GM23338 (cell line): ENCODE measurements around the gene EGFR. TPM values are rescaled to one million over a fixed set of nuclear protein-coding genes. Genes with fewer than 3 reads are reported as not detected.

Experiments
- ATAC-seq: fragments of 200-7000 bp; cut with Tn5 transposase; 3 replicates; pipeline ENCODE4 v1.9.1; 2020
- DNase-seq: peaks from one replicate; pipeline ENCODE4 v3.0.0-alpha.2; 2015; ENCODE audit warnings: low spot score
- H2AFZ ChIP-seq: fragments of 200-600 bp; sonication (generic); 2 replicates; pipeline ENCODE4 v1.8.0; 2016; ENCODE audit warnings: antibody characterized with exemption, mild to moderate bottlenecking, moderate library complexity
- H3F3A ChIP-seq: fragments of 200-600 bp; sonication (generic); replicated peaks from 2 replicates; pipeline ENCODE4 v1.8.0; 2017; ENCODE audit warnings: antibody characterized with exemption, mixed run types, low read depth
- H3K27ac ChIP-seq: fragments of 200-600 bp; sonication (generic); 2 replicates; pipeline ENCODE4 v1.6.1; 2016; ENCODE audit warnings: low read depth
- H3K27me3 ChIP-seq: fragments of 200-600 bp; sonication (generic); 2 replicates; pipeline ENCODE4 v1.8.0; 2016; ENCODE audit warnings: mild to moderate bottlenecking, mixed run types, moderate library complexity; ENCODE audit not compliant: insufficient read depth
- H3K36me3 ChIP-seq: fragments of 200-600 bp; sonication (generic); 2 replicates; pipeline ENCODE4 v1.8.0; 2016; ENCODE audit warnings: mild to moderate bottlenecking; ENCODE audit not compliant: insufficient read depth
- H3K4me1 ChIP-seq: fragments of 200-600 bp; sonication (generic); 2 replicates; pipeline ENCODE4 v1.8.0; 2016; ENCODE audit warnings: mild to moderate bottlenecking, moderate library complexity; ENCODE audit not compliant: insufficient read depth
- H3K4me2 ChIP-seq: fragments of 200-600 bp; sonication (generic); 2 replicates; pipeline ENCODE4 v1.7.1; 2017; ENCODE audit warnings: mixed run types
- H3K4me3 ChIP-seq: fragments of 200-600 bp; sonication (generic); 2 replicates; pipeline ENCODE4 v1.6.1; 2016; ENCODE audit warnings: mixed run types
- H3K79me2 ChIP-seq: fragments of 200-600 bp; sonication (generic); replicated peaks from 2 replicates; pipeline ENCODE4 v1.8.0; 2017; ENCODE audit warnings: mild to moderate bottlenecking; ENCODE audit not compliant: insufficient read depth
- H3K9me2 ChIP-seq: fragments of 200-600 bp; sonication (generic); 2 replicates; pipeline ENCODE4 v1.8.0; 2017; ENCODE audit not compliant: insufficient read depth
- H4K20me1 ChIP-seq: fragments of 200-600 bp; sonication (generic); replicated peaks from 2 replicates; pipeline ENCODE4 v1.8.0; 2017; ENCODE audit warnings: mild to moderate bottlenecking; ENCODE audit not compliant: insufficient read depth
- H3K27ac Mint-ChIP-seq: 2 replicates; pipeline ENCODE4 v1.8.0; 2020; ENCODE audit warnings: inconsistent platforms, mild to moderate bottlenecking, moderate library complexity, mixed read lengths
- H3K27me3 Mint-ChIP-seq: 3 replicates; pipeline ENCODE4 v1.8.0; 2022; ENCODE audit warnings: low read depth, mild to moderate bottlenecking, moderate library complexity, mixed read lengths, inconsistent platforms; ENCODE audit not compliant: insufficient read depth, poor library complexity
- H3K36me3 Mint-ChIP-seq: 3 replicates; pipeline ENCODE4 v1.8.0; 2021; ENCODE audit warnings: low read depth, mild to moderate bottlenecking, inconsistent platforms, moderate library complexity, mixed read lengths
- H3K4me1 Mint-ChIP-seq: 3 replicates; pipeline ENCODE4 v1.8.0; 2020; ENCODE audit warnings: mild to moderate bottlenecking, inconsistent platforms, mixed read lengths
- H3K4me3 Mint-ChIP-seq: 3 replicates; pipeline ENCODE4 v1.8.0; 2021; ENCODE audit warnings: moderate library complexity, mild to moderate bottlenecking, inconsistent platforms, mixed read lengths
- H3K9me3 Mint-ChIP-seq: 3 replicates; pipeline ENCODE4 v1.8.0; 2020; ENCODE audit warnings: moderate library complexity, mild to moderate bottlenecking, inconsistent platforms, mixed read lengths
- CREB1 ChIP-seq: fragments of 250-450 bp; sonication (Bioruptor Pico); IDR thresholded peaks from 2 replicates; pipeline ENCODE4 v1.5.0; 2020; ENCODE audit warnings: low read depth, mild to moderate bottlenecking, moderate library complexity
- EZH2 ChIP-seq: fragments of 200-600 bp; sonication (generic); IDR thresholded peaks from one replicate; pipeline ENCODE4 v1.8.0; 2017; ENCODE audit warnings: antibody characterized with exemption, mild to moderate bottlenecking, low read depth; ENCODE audit not compliant: unreplicated experiment
- EZH2phosphoT487 ChIP-seq: fragments of 200-600 bp; sonication (generic); IDR thresholded peaks from one replicate; pipeline ENCODE4 v1.8.1; 2018; ENCODE audit warnings: antibody characterized with exemption; ENCODE audit not compliant: unreplicated experiment
- JUNB ChIP-seq: IDR thresholded peaks from one replicate; pipeline ENCODE4 v1.6.1; 2016; ENCODE audit warnings: antibody characterized with exemption; ENCODE audit not compliant: unreplicated experiment
- NANOG ChIP-seq: IDR thresholded peaks from 2 replicates; pipeline ENCODE4 v1.6.1; 2016; ENCODE audit warnings: antibody characterized with exemption, borderline replicate concordance
- POLR2AphosphoS5 ChIP-seq: IDR thresholded peaks from 2 replicates; pipeline ENCODE4 v1.6.1; 2016; ENCODE audit warnings: antibody characterized with exemption, low read depth
- STAT1 ChIP-seq: IDR thresholded peaks from one replicate; pipeline ENCODE4 v1.6.1; 2016; ENCODE audit warnings: antibody characterized with exemption; ENCODE audit not compliant: unreplicated experiment
- ZNF114 ChIP-seq: fragments of 250-450 bp; sonication (Bioruptor Pico); IDR thresholded peaks from 2 replicates; pipeline ENCODE4 v1.5.0; 2020; ENCODE audit warnings: mild to moderate bottlenecking, moderate library complexity
- ZNF331 ChIP-seq: fragments of 250-450 bp; sonication (Bioruptor Pico); IDR thresholded peaks from 2 replicates; pipeline ENCODE4 v1.5.0; 2020; ENCODE audit warnings: low read depth, mild to moderate bottlenecking, moderate library complexity
- polyA plus RNA-seq: library from polyadenylated mRNA; unstranded; fragments of >200 nt; fragmentation: Nextera tagmentation; extraction: Ambion mirVana; gene quantifications from 2 replicates; pipeline ENCODE4 v1.2.1, GENCODE V29; 2016
- total RNA-seq: library from RNA; depleted of rRNA; stranded (reverse); fragments of >200 nt; shearing (Covaris generic); gene quantifications from 2 replicates; pipeline ENCODE4 v1.2.3, GENCODE V29; 2014
- TF ChIP-seq, protein P1 (sequence below), 2 experiments: fragments of 200-600 bp in 1 of 2; sonication (generic) in 1 of 2; conservative IDR thresholded peaks; 2 replicates each; pipeline versions ENCODE4 v1.5.1 to v1.6.1; 2016 to 2017; ENCODE audit warnings: antibody characterized with exemption in 2 of 2, low read depth in 2 of 2, mild to moderate bottlenecking in 2 of 2, moderate library complexity in 1 of 2
- TF ChIP-seq, protein P2 (sequence below): IDR thresholded peaks from 2 replicates; pipeline ENCODE4 v1.6.1; 2016; ENCODE audit warnings: antibody characterized with exemption
- TF ChIP-seq, protein P3 (sequence below): IDR thresholded peaks from one replicate; pipeline ENCODE4 v1.6.1; 2018; ENCODE audit warnings: antibody characterized with exemption; ENCODE audit not compliant: unreplicated experiment
- TF ChIP-seq, protein P4 (sequence below): fragments of 250-450 bp; sonication (Bioruptor Pico); IDR thresholded peaks from 2 replicates; pipeline ENCODE4 v1.5.0; 2020; ENCODE audit warnings: mild to moderate bottlenecking, moderate library complexity

EGFR gene
- total and polyA plus RNA-seq, 2 experiments from 2014 or later = 1.5 to 4.5 TPM

DNA sequence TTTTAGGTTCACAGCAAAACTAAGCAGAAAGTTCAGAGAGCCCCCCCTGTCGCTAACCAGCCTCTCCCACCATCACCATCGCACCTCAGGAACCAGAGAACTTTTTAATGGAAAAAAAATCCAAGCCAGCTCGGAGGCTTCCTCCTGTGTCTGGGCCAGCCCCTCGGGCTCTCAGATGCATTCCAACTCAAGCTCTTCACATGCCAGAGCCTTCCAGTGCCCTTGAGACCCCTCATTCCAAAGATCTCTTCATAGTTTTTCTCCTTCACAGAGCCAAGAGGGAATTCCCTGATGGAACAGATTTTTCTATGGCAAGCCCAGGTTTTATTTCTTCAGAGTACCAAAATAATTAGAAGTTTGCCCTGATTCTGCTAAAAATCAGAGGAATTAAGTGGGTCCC, 192.9 kb downstream of the EGFR start:
- no peaks in the 10 kb centered on the region for H3K9me3 Mint-ChIP-seq
- H3K4me1 ChIP-seq = no peaks in the 10 kb centered on the region; the same call in 1 of the 2 replicates
- H3K27me3 ChIP-seq = no peaks in the 10 kb centered on the region
- no peaks in the 10 kb centered on the region for H3K36me3 Mint-ChIP-seq
- H3K27me3 Mint-ChIP-seq = no peaks in the 10 kb centered on the region
- H3K36me3 ChIP-seq = no peaks in the 10 kb centered on the region
- ATAC-seq (peak; percentile 29; the same call in 1 of the 3 replicates), DNase-seq (peak; percentile 22)
- no peak overlapping the region for H3K4me3 ChIP-seq
- no peaks in the 10 kb centered on the region for H4K20me1 ChIP-seq
- no peak overlapping the region for H2AFZ ChIP-seq
- no peaks in the 10 kb centered on the region for H3K79me2 ChIP-seq
- H3K4me1 Mint-ChIP-seq = peaks cover 14% of the 10 kb centered on the region
- H3F3A ChIP-seq = no peaks in the 10 kb centered on the region
- no peak overlapping the region for H3K4me2 ChIP-seq
- H3K27ac ChIP-seq = no peak overlapping the region
- TF ChIP-seq STAT1 (no peak), ZNF331 (no peak), POLR2AphosphoS5 (no peak), CREB1 (CRISPR knock-in tag) (no peak), EZH2 (no peak), EZH2phosphoT487 (no peak), JUNB (no peak), ZNF114 (CRISPR knock-in tag) (no peak), NANOG (no peak)
- TF ChIP-seq, protein P1, sequence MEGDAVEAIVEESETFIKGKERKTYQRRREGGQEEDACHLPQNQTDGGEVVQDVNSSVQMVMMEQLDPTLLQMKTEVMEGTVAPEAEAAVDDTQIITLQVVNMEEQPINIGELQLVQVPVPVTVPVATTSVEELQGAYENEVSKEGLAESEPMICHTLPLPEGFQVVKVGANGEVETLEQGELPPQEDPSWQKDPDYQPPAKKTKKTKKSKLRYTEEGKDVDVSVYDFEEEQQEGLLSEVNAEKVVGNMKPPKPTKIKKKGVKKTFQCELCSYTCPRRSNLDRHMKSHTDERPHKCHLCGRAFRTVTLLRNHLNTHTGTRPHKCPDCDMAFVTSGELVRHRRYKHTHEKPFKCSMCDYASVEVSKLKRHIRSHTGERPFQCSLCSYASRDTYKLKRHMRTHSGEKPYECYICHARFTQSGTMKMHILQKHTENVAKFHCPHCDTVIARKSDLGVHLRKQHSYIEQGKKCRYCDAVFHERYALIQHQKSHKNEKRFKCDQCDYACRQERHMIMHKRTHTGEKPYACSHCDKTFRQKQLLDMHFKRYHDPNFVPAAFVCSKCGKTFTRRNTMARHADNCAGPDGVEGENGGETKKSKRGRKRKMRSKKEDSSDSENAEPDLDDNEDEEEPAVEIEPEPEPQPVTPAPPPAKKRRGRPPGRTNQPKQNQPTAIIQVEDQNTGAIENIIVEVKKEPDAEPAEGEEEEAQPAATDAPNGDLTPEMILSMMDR (conservative IDR thresholded peaks at IDR 0.05; ENCODE audit: low read depth in 2 of 2) = no peak
- TF ChIP-seq, protein P2, sequence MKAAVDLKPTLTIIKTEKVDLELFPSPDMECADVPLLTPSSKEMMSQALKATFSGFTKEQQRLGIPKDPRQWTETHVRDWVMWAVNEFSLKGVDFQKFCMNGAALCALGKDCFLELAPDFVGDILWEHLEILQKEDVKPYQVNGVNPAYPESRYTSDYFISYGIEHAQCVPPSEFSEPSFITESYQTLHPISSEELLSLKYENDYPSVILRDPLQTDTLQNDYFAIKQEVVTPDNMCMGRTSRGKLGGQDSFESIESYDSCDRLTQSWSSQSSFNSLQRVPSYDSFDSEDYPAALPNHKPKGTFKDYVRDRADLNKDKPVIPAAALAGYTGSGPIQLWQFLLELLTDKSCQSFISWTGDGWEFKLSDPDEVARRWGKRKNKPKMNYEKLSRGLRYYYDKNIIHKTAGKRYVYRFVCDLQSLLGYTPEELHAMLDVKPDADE = no peak
- TF ChIP-seq, protein P3, sequence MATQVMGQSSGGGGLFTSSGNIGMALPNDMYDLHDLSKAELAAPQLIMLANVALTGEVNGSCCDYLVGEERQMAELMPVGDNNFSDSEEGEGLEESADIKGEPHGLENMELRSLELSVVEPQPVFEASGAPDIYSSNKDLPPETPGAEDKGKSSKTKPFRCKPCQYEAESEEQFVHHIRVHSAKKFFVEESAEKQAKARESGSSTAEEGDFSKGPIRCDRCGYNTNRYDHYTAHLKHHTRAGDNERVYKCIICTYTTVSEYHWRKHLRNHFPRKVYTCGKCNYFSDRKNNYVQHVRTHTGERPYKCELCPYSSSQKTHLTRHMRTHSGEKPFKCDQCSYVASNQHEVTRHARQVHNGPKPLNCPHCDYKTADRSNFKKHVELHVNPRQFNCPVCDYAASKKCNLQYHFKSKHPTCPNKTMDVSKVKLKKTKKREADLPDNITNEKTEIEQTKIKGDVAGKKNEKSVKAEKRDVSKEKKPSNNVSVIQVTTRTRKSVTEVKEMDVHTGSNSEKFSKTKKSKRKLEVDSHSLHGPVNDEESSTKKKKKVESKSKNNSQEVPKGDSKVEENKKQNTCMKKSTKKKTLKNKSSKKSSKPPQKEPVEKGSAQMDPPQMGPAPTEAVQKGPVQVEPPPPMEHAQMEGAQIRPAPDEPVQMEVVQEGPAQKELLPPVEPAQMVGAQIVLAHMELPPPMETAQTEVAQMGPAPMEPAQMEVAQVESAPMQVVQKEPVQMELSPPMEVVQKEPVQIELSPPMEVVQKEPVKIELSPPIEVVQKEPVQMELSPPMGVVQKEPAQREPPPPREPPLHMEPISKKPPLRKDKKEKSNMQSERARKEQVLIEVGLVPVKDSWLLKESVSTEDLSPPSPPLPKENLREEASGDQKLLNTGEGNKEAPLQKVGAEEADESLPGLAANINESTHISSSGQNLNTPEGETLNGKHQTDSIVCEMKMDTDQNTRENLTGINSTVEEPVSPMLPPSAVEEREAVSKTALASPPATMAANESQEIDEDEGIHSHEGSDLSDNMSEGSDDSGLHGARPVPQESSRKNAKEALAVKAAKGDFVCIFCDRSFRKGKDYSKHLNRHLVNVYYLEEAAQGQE = no peak
- TF ChIP-seq, protein P4, sequence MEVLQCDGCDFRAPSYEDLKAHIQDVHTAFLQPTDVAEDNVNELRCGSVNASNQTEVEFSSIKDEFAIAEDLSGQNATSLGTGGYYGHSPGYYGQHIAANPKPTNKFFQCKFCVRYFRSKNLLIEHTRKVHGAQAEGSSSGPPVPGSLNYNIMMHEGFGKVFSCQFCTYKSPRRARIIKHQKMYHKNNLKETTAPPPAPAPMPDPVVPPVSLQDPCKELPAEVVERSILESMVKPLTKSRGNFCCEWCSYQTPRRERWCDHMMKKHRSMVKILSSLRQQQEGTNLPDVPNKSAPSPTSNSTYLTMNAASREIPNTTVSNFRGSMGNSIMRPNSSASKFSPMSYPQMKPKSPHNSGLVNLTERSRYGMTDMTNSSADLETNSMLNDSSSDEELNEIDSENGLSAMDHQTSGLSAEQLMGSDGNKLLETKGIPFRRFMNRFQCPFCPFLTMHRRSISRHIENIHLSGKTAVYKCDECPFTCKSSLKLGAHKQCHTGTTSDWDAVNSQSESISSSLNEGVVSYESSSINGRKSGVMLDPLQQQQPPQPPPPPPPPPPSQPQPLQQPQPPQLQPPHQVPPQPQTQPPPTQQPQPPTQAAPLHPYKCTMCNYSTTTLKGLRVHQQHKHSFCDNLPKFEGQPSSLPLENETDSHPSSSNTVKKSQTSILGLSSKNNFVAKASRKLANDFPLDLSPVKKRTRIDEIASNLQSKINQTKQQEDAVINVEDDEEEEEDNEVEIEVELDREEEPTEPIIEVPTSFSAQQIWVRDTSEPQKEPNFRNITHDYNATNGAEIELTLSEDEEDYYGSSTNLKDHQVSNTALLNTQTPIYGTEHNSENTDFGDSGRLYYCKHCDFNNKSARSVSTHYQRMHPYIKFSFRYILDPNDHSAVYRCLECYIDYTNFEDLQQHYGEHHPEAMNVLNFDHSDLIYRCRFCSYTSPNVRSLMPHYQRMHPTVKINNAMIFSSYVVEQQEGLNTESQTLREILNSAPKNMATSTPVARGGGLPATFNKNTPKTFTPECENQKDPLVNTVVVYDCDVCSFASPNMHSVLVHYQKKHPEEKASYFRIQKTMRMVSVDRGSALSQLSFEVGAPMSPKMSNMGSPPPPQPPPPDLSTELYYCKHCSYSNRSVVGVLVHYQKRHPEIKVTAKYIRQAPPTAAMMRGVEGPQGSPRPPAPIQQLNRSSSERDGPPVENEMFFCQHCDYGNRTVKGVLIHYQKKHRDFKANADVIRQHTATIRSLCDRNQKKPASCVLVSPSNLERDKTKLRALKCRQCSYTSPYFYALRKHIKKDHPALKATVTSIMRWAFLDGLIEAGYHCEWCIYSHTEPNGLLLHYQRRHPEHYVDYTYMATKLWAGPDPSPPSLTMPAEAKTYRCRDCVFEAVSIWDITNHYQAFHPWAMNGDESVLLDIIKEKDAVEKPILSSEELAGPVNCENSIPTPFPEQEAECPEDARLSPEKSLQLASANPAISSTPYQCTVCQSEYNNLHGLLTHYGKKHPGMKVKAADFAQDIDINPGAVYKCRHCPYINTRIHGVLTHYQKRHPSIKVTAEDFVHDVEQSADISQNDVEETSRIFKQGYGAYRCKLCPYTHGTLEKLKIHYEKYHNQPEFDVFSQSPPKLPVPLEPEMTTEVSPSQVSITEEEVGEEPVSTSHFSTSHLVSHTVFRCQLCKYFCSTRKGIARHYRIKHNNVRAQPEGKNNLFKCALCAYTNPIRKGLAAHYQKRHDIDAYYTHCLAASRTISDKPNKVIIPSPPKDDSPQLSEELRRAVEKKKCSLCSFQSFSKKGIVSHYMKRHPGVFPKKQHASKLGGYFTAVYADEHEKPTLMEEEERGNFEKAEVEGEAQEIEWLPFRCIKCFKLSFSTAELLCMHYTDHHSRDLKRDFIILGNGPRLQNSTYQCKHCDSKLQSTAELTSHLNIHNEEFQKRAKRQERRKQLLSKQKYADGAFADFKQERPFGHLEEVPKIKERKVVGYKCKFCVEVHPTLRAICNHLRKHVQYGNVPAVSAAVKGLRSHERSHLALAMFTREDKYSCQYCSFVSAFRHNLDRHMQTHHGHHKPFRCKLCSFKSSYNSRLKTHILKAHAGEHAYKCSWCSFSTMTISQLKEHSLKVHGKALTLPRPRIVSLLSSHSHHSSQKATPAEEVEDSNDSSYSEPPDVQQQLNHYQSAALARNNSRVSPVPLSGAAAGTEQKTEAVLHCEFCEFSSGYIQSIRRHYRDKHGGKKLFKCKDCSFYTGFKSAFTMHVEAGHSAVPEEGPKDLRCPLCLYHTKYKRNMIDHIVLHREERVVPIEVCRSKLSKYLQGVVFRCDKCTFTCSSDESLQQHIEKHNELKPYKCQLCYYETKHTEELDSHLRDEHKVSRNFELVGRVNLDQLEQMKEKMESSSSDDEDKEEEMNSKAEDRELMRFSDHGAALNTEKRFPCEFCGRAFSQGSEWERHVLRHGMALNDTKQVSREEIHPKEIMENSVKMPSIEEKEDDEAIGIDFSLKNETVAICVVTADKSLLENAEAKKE = no peak
- H3K27ac Mint-ChIP-seq = no peak overlapping the region; the same call in 1 of the 2 replicates
- no peaks in the 10 kb centered on the region for H3K9me2 ChIP-seq
- no peak overlapping the region for H3K4me3 Mint-ChIP-seq
